Upper lobe of left lung (tissue), 6 donors: Measurements from ENCODE around the gene GPC2. TPM values are rescaled to one million over a fixed set of nuclear protein-coding genes. Genes with fewer than 3 reads are reported as not detected.

ENCODE experiments used
- ATAC-seq, 2 donors: fragments of 200-7000 bp; cut with Tn5 transposase; one replicate each; pipeline ENCODE4 v1.9.1; 2022; ENCODE audit warnings: mild to moderate bottlenecking in 2 of 2, moderate library complexity in 2 of 2; ENCODE audit not compliant: low FRiP score in 2 of 2
- DNase-seq, 2 donors: peaks; one replicate each; pipeline ENCODE4 v3.0.0-alpha.2; 2019 to 2020
- H3K27ac ChIP-seq, 4 donors: fragments of 200-600 bp; sonication (generic); one replicate each; pipeline ENCODE4 v1.5.1; 2016 to 2019
- H3K27me3 ChIP-seq, 4 donors: fragments of 200-600 bp; sonication (generic); one replicate each; pipeline ENCODE4 v1.5.1; 2017 to 2019
- H3K36me3 ChIP-seq, 4 donors: fragments of 200-600 bp; sonication (generic); one replicate each; pipeline ENCODE4 v1.5.1; 2016 to 2019
- H3K4me1 ChIP-seq, 4 donors: fragments of 200-600 bp; sonication (generic); one replicate each; pipeline ENCODE4 v1.5.1; 2018 to 2019
- H3K4me3 ChIP-seq, 4 donors: fragments of 200-600 bp; sonication (generic); one replicate each; pipeline ENCODE4 v1.5.1; 2017 to 2019; ENCODE audit warnings: mild to moderate bottlenecking in 2 of 4, moderate library complexity in 1 of 4
- H3K9me3 ChIP-seq, 4 donors: fragments of 200-600 bp; sonication (generic); one replicate each; pipeline ENCODE4 v1.5.1; 2018 to 2019
- CTCF ChIP-seq, 6 experiments: fragments of 450-650 bp in 4 of 6; fragments of 200-600 bp in 2 of 6; sonication (generic) in 2 of 6; IDR thresholded peaks; one replicate each; pipeline ENCODE4 v1.5.1; 2016 to 2019; ENCODE audit warnings: antibody characterized with exemption in 6 of 6
- EP300 ChIP-seq, 4 donors: sonication (generic); formaldehyde crosslinking; IDR thresholded peaks; one replicate each; pipeline ENCODE4 v1.5.1; 2017; ENCODE audit warnings: antibody characterized with exemption in 4 of 4, control low read depth in 2 of 4
- POLR2A ChIP-seq, 4 donors: fragments of 450-650 bp; IDR thresholded peaks; one replicate each; pipeline ENCODE4 v1.5.1; 2016 to 2017; ENCODE audit warnings: antibody characterized with exemption in 4 of 4, mild to moderate bottlenecking in 2 of 4
- POLR2AphosphoS5 ChIP-seq, 2 donors: sonication (generic); formaldehyde crosslinking; IDR thresholded peaks; one replicate each; pipeline ENCODE4 v1.5.1; 2017; ENCODE audit warnings: antibody characterized with exemption in 2 of 2
- whole genome bisulfite sequencing, 2 donors: methylation state at CpG; one replicate each; pipeline ENCODE4 v1.1.5; 2017 to 2018; 5-methylcytosine and 5-hydroxymethylcytosine counted together
- total RNA-seq, 6 donors: library from RNA; depleted of rRNA in 4 of 6; stranded (reverse); fragments of >200 nt in 4 of 6; gene quantifications; one replicate each; pipeline versions ENCODE4 v1.1.0 to v1.2.1, GENCODE V29; 2016 to 2021
- donor health status: DM: no; HTN: no; CAD: no; lungs with moderate emphysema.
- donor health status: DM: no; HTN: yes; CAD: no; lungs with severe emphysema.

The GPC2 gene
- total RNA-seq, 6 donors from 2014 or later = 0.20 to 25.1 (median 0.96) TPM

DNA sequence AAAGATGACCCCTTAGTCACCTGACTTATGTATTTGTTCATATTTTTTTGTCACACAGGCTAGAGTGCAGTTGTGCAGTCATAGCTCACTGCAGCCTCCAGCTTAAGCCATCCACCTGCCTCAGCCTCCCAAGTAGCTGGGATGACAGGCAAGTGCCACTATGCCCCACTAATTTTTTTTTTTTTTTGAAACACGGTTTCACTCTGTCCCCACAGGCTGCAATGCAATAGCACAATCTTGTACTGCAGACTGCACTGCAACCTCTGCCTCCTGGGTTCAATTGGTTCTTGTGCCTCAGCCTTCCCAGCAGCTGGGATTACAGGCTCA, 48.6 kb downstream of the GPC2 start:
- no peak for DNase-seq
- peaks cover 18 to 40% (median 28%) of the 10 kb centered on the region in 4 donors for H3K4me1 ChIP-seq
- H3K27me3 ChIP-seq = no peaks in the 10 kb centered on the region
- TF ChIP-seq POLR2AphosphoS5 (IDR thresholded peaks at IDR 0.05) = no peak
- no peak for TF ChIP-seq POLR2A (IDR thresholded peaks at IDR 0.05)
- no peak for TF ChIP-seq CTCF (IDR thresholded peaks at IDR 0.05)
- TF ChIP-seq EP300 (IDR thresholded peaks at IDR 0.05) = no peak
- 63% methylated on average over 1 of the region's 1 CpG for WGBS, 2 donors
- no peak overlapping the region for H3K4me3 ChIP-seq
- no peak overlapping the region for H3K27ac ChIP-seq
- no peaks in the 10 kb centered on the region for H3K36me3 ChIP-seq
- ATAC-seq = no peak
- H3K9me3 ChIP-seq = no peaks in the 10 kb centered on the region

GRCh38 chr7:100127866-100128636, 49.1 kb downstream of the GPC2 start:
- peaks cover 18 to 40% (median 28%) of the 10 kb centered on the region in 4 donors for H3K4me1 ChIP-seq
- 4 to 5% methylated on average over 19 to 27 of the region's 37 CpGs for WGBS, 2 donors
- TF ChIP-seq EP300 (IDR thresholded peaks at IDR 0.05) = no peak
- no peak for TF ChIP-seq POLR2AphosphoS5 (IDR thresholded peaks at IDR 0.05)
- no peak for TF ChIP-seq CTCF (IDR thresholded peaks at IDR 0.05)
- TF ChIP-seq POLR2A (IDR thresholded peaks at IDR 0.05) = no peak
- H3K27ac ChIP-seq = peak overlapping the region; percentile 94 to 98 (median 96)
- DNase-seq (no peak), ATAC-seq (peak in 1 of 2 donors; percentile 3)
- no peaks in the 10 kb centered on the region for H3K27me3 ChIP-seq
- peak overlapping the region; percentile 67 to 98 (median 95) for H3K4me3 ChIP-seq
- H3K9me3 ChIP-seq = no peaks in the 10 kb centered on the region
- H3K36me3 ChIP-seq = no peaks in the 10 kb centered on the region

- peak; percentile 81 to 82 for TF ChIP-seq POLR2AphosphoS5 (IDR thresholded peaks at IDR 0.05)
- TF ChIP-seq EP300 (IDR thresholded peaks at IDR 0.05) = no peak
- peak in 2 of 4 donors; percentile 35 to 64 for TF ChIP-seq POLR2A (IDR thresholded peaks at IDR 0.05)
- no peak for TF ChIP-seq CTCF (IDR thresholded peaks at IDR 0.05)
- peak; percentile 98 for ATAC-seq
- WGBS, 2 donors = 0 to 1% methylated on average over 16 to 73 of the region's 85 CpGs
These were observed 50.0 kb downstream of the GPC2 start, which contains the start of gene MBLAC1 for GRCh38 chr7:100126931-100127865. TSS of gene MBLAC1 (plus strand) at chr7:100126967. CDS start at chr7:100127396, 429 bp downstream.

GRCh38 chr7:100126239-100126930, 50.8 kb downstream of the GPC2 start:
- peak in 1 of 2 donors; percentile 20 for ATAC-seq
- TF ChIP-seq POLR2A (IDR thresholded peaks at IDR 0.05) (no peak), CTCF (IDR thresholded peaks at IDR 0.05) (peak in 1 of 6 experiments; percentile 31)
- Histone ChIP-seq H3K4me3 (peak overlapping the region; percentile 67 to 98 (median 95)), H3K27me3 (no peaks in the 10 kb centered on the region), H3K9me3 (no peaks in the 10 kb centered on the region), H3K27ac (peak overlapping the region; percentile 94 to 98 (median 96)), H3K4me1 (peaks cover 18 to 39% (median 28%) of the 10 kb centered on the region in 4 donors), H3K36me3 (peaks cover 0 to 6% (median 0%) of the 10 kb centered on the region in 4 donors)
- 18 to 24% methylated on average over 19 to 21 of the region's 29 CpGs for WGBS, 2 donors
- no peak for DNase-seq

More at GRCh38 chr7:100126931-100127865, 50.0 kb downstream of the GPC2 start, which contains the start of gene MBLAC1:
- Histone ChIP-seq H3K36me3 (peaks cover 0 to 6% (median 0%) of the 10 kb centered on the region in 4 donors), H3K4me1 (peaks cover 18 to 40% (median 28%) of the 10 kb centered on the region in 4 donors), H3K4me3 (peak within 1 kb of the TSS; percentile 67 to 98 (median 95)), H3K27me3 (no peaks in the 10 kb centered on the region), H3K27ac (peak within 1 kb of the TSS; percentile 94 to 98 (median 96)), H3K9me3 (no peaks in the 10 kb centered on the region)
- DNase-seq = peak; percentile 85 to 93
